H9 (cell line): ENCODE results near the gene LMO3. TPM values are rescaled to one million over a fixed set of nuclear protein-coding genes. Genes with fewer than 3 reads are reported as not detected.

Experiments used
- DNase-seq: peaks from one replicate; pipeline ENCODE4 v3.0.0-alpha.2; 2017
- H2AFZ ChIP-seq: one replicate; pipeline ENCODE4 v1.6.1; 2013; ENCODE audit warnings: mild to moderate bottlenecking, low read length, control low read depth, moderate library complexity
- H2AK5ac ChIP-seq: 2 replicates; pipeline ENCODE4 v1.6.1; 2013; ENCODE audit warnings: low read length, control low read depth, mixed read lengths; ENCODE audit not compliant: insufficient read length
- H2BK120ac ChIP-seq: one replicate; pipeline ENCODE4 v1.6.1; 2013; ENCODE audit warnings: low read depth, mild to moderate bottlenecking, low read length, control low read depth, inconsistent platforms; ENCODE audit not compliant: poor library complexity, severe bottlenecking
- H2BK12ac ChIP-seq: 2 replicates; pipeline ENCODE4 v1.6.1; 2013; ENCODE audit warnings: low read length, control low read depth, mixed read lengths, low read depth; ENCODE audit not compliant: insufficient read length
- H2BK15ac ChIP-seq: 2 replicates; pipeline ENCODE4 v1.6.1; 2013; ENCODE audit warnings: low read depth, low read length, control low read depth
- H2BK20ac ChIP-seq: one replicate; pipeline ENCODE4 v1.6.1; 2013; ENCODE audit warnings: low read depth, mild to moderate bottlenecking, low read length, control low read depth, inconsistent platforms; ENCODE audit not compliant: poor library complexity, severe bottlenecking
- H2BK5ac ChIP-seq: 2 replicates; pipeline ENCODE4 v1.6.1; 2013; ENCODE audit warnings: low read length, control low read depth, mixed read lengths; ENCODE audit not compliant: insufficient read length
- H3K14ac ChIP-seq: 2 replicates; pipeline ENCODE4 v1.6.1; 2013; ENCODE audit warnings: low read length, control low read depth; ENCODE audit not compliant: insufficient read depth
- H3K18ac ChIP-seq: 2 replicates; pipeline ENCODE4 v1.6.1; 2013; ENCODE audit warnings: low read depth, mild to moderate bottlenecking, mixed read lengths, low read length, control low read depth; ENCODE audit not compliant: insufficient read length
- H3K23ac ChIP-seq: 2 replicates; pipeline ENCODE4 v1.6.1; 2013; ENCODE audit warnings: low read length, control low read depth, mixed read lengths, low read depth; ENCODE audit not compliant: insufficient read length
- H3K23me2 ChIP-seq: 2 replicates; pipeline ENCODE4 v1.6.1; 2013; ENCODE audit warnings: low read depth, mild to moderate bottlenecking, mixed read lengths, low read length, control low read depth; ENCODE audit not compliant: insufficient read length, poor library complexity, severe bottlenecking
- H3K27ac ChIP-seq: 2 replicates; pipeline ENCODE4 v1.5.1; 2013; ENCODE audit warnings: low read length, control low read depth, mixed read lengths, low read depth; ENCODE audit not compliant: insufficient read length
- H3K27me3 ChIP-seq: 2 replicates; pipeline ENCODE4 v1.6.1; 2013; ENCODE audit warnings: low read length, control low read depth, inconsistent platforms; ENCODE audit not compliant: insufficient read depth
- H3K4ac ChIP-seq: 2 replicates; pipeline ENCODE4 v1.6.1; 2013; ENCODE audit warnings: low read depth, mild to moderate bottlenecking, control low read depth, inconsistent platforms, low read length, moderate library complexity
- H3K4me1 ChIP-seq: 2 replicates; pipeline ENCODE4 v1.6.1; 2013; ENCODE audit warnings: low read length, control low read depth, inconsistent platforms; ENCODE audit not compliant: insufficient read depth
- H3K4me2 ChIP-seq: 2 replicates; pipeline ENCODE4 v1.6.1; 2013; ENCODE audit warnings: low read length, control low read depth, mixed read lengths; ENCODE audit not compliant: insufficient read length, insufficient read depth
- H3K56ac ChIP-seq: 2 replicates; pipeline ENCODE4 v1.6.1; 2013; ENCODE audit warnings: low read depth, mild to moderate bottlenecking, mixed read lengths, low read length, control low read depth; ENCODE audit not compliant: insufficient read length
- H3K79me1 ChIP-seq: 2 replicates; pipeline ENCODE4 v1.6.1; 2013; ENCODE audit warnings: low read depth, mild to moderate bottlenecking, moderate library complexity, low read length, control low read depth, inconsistent platforms; ENCODE audit not compliant: insufficient read depth, poor library complexity, severe bottlenecking
- H3K79me2 ChIP-seq: 2 replicates; pipeline ENCODE4 v1.6.1; 2013; ENCODE audit warnings: low read length, control low read depth, inconsistent platforms; ENCODE audit not compliant: insufficient read depth
- H3K9ac ChIP-seq: 2 replicates; pipeline ENCODE4 v1.6.1; 2013; ENCODE audit warnings: low read length, control low read depth, mixed read lengths; ENCODE audit not compliant: insufficient read length; ENCODE audit errors: extremely low read depth
- H3K9me3 ChIP-seq: one replicate; pipeline ENCODE4 v1.6.1; 2013; ENCODE audit warnings: low read depth, low read length, inconsistent platforms; ENCODE audit not compliant: control insufficient read depth
- H3T11ph ChIP-seq: one replicate; pipeline ENCODE4 v1.6.1; 2013; ENCODE audit warnings: mild to moderate bottlenecking, low read length, control low read depth, inconsistent platforms
- H4K20me1 ChIP-seq: one replicate; pipeline ENCODE4 v1.6.1; 2013; ENCODE audit not compliant: control insufficient read depth, insufficient read length, insufficient read depth
- H4K5ac ChIP-seq: 2 replicates; pipeline ENCODE4 v1.6.1; 2013; ENCODE audit warnings: low read depth, mild to moderate bottlenecking, mixed read lengths, low read length, control low read depth; ENCODE audit not compliant: insufficient read length
- H4K8ac ChIP-seq: replicated peaks from 2 replicates; pipeline ENCODE4 v1.6.1; 2013; ENCODE audit warnings: low read length, control low read depth, mixed read lengths, low read depth; ENCODE audit not compliant: insufficient read length
- H4K91ac ChIP-seq: 2 replicates; pipeline ENCODE4 v1.6.1; 2013; ENCODE audit warnings: low read depth, mild to moderate bottlenecking, moderate library complexity, mixed read lengths, low read length, control low read depth; ENCODE audit not compliant: insufficient read length
- H3K27ac Mint-ChIP-seq, 3 experiments: 2 replicates in 2 of 3; 3 replicates in 1 of 3; pipeline ENCODE4 v1.8.0; 2020 to 2021; ENCODE audit warnings: mixed read lengths in 3 of 3, mild to moderate bottlenecking in 1 of 3, moderate library complexity in 1 of 3
- H3K27me3 Mint-ChIP-seq: 2 replicates; pipeline ENCODE4 v1.8.0; 2021; ENCODE audit warnings: low read depth, mild to moderate bottlenecking, moderate library complexity, mixed read lengths
- H3K36me3 Mint-ChIP-seq, 3 experiments: 2 replicates in 2 of 3; 3 replicates in 1 of 3; pipeline ENCODE4 v1.8.0; 2020 to 2021; ENCODE audit warnings: low read depth in 3 of 3, mixed read lengths in 3 of 3; ENCODE audit not compliant: insufficient read depth in 1 of 3
- H3K4me1 Mint-ChIP-seq, 2 experiments: 2 replicates each; pipeline ENCODE4 v1.8.0; 2020; ENCODE audit warnings: mixed read lengths in 2 of 2
- H3K4me3 Mint-ChIP-seq, 2 experiments: 2 replicates in 1 of 2; 3 replicates in 1 of 2; pipeline ENCODE4 v1.8.0; 2020 to 2021; ENCODE audit warnings: mild to moderate bottlenecking in 2 of 2, mixed read lengths in 2 of 2, moderate library complexity in 1 of 2
- H3K9me3 Mint-ChIP-seq, 2 experiments: 2 replicates in 1 of 2; 3 replicates in 1 of 2; pipeline ENCODE4 v1.8.0; 2020; ENCODE audit warnings: mild to moderate bottlenecking in 2 of 2, mixed read lengths in 2 of 2, moderate library complexity in 1 of 2
- WGBS: extraction: QIAGEN DNeasy Blood & Tissue Kit; methylation state at CpG from one replicate; pipeline ENCODE4 v1.1.7; 2013; ENCODE audit warnings: missing lambda C conversion rate, low lambda C conversion rate, mixed read lengths; ENCODE audit not compliant: insufficient read length; ENCODE audit errors: extremely low coverage; 5-methylcytosine and 5-hydroxymethylcytosine counted together
- total RNA-seq: library from RNA; stranded (reverse); gene quantifications from 2 replicates; pipeline ENCODE4 v1.2.1, GENCODE V29; 2021
- TF ChIP-seq, protein P1 (sequence below): fragments of 200-600 bp; sonication (generic); conservative IDR thresholded peaks from 3 replicates; pipeline ENCODE4 v1.8.0; 2021; ENCODE audit warnings: antibody characterized with exemption, mild to moderate bottlenecking

Gene LMO3
- total RNA-seq, 1 experiment from 2014 or later, result not detected

DNA sequence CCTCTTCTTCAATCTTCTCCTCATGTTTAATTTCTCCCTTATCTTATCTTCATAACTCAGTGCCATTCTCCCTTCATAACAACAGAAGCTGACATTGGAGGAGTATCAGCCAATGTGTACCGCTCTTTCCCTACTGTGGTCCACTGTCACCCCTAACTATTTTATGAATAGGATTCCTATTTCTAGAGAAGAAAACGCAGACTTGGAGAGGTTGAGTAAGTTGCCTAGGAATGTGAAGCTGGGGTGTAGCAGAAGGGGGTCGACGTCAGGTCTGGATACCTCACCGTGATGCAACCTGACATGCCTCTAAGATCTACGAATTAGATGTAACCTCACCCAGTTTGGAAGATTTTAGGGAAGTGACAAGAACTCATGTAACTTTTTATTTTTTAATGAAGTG lies 17.1 kb downstream of the LMO3 start:
- Histone ChIP-seq H2BK120ac (no peak overlapping the region), H2AFZ (no peak overlapping the region), H3K4me1 (no peaks in the 10 kb centered on the region), H3K79me2 (no peaks in the 10 kb centered on the region), H3K56ac (no peak overlapping the region), H2BK20ac (no peak overlapping the region), H3K9me3 (no peaks in the 10 kb centered on the region), H3K79me1 (no peaks in the 10 kb centered on the region), H3K18ac (no peak overlapping the region), H3K23ac (no peak overlapping the region), H2AK5ac (no peak overlapping the region), H3K27ac (no peak overlapping the region), H4K8ac (no peak overlapping the region), H3K4ac (no peak overlapping the region), H3K23me2 (no peaks in the 10 kb centered on the region), H3K9ac (no peak overlapping the region), H3K14ac (no peak overlapping the region), H4K91ac (no peak overlapping the region), H4K20me1 (no peaks in the 10 kb centered on the region), H2BK15ac (no peak overlapping the region), H3K27me3 (no peaks in the 10 kb centered on the region), H2BK5ac (no peak overlapping the region), H3K4me2 (no peak overlapping the region), H3T11ph (no peak overlapping the region), H4K5ac (no peak overlapping the region), H2BK12ac (no peak overlapping the region)
- H3K9me3 Mint-ChIP-seq, result no peaks in the 10 kb centered on the region; a peak in 1 of 5 replicates
- no CpG with 5 or more reads among the region's 6 CpGs for WGBS
- H3K4me3 Mint-ChIP-seq, result no peak overlapping the region
- TF ChIP-seq, protein P1, sequence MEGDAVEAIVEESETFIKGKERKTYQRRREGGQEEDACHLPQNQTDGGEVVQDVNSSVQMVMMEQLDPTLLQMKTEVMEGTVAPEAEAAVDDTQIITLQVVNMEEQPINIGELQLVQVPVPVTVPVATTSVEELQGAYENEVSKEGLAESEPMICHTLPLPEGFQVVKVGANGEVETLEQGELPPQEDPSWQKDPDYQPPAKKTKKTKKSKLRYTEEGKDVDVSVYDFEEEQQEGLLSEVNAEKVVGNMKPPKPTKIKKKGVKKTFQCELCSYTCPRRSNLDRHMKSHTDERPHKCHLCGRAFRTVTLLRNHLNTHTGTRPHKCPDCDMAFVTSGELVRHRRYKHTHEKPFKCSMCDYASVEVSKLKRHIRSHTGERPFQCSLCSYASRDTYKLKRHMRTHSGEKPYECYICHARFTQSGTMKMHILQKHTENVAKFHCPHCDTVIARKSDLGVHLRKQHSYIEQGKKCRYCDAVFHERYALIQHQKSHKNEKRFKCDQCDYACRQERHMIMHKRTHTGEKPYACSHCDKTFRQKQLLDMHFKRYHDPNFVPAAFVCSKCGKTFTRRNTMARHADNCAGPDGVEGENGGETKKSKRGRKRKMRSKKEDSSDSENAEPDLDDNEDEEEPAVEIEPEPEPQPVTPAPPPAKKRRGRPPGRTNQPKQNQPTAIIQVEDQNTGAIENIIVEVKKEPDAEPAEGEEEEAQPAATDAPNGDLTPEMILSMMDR, result no peak
- H3K27ac Mint-ChIP-seq, result no peak overlapping the region
- no peak for DNase-seq
- peaks cover 0 to 2% of the 10 kb centered on the region in 2 experiments; a peak in 1 of 4 replicates for H3K4me1 Mint-ChIP-seq
- 0 out of 7 replicates have a peak, but pooled peaks cover 0 to 2% (median 0%) of the 10 kb centered on the region in 3 experiments for H3K36me3 Mint-ChIP-seq
- H3K27me3 Mint-ChIP-seq, result no peaks in the 10 kb centered on the region
